GM12873 (cell line): Measurements from ENCODE around the gene TK1.

Experiments used
- CTCF ChIP-seq: IDR thresholded peaks from 2 replicates; pipeline ENCODE4 v1.5.1; 2012; ENCODE audit warnings: low read depth, mild to moderate bottlenecking, moderate library complexity, low read length, control low read depth; ENCODE audit not compliant: insufficient read depth; ENCODE audit errors: missing control alignments

TK1 gene

GRCh38 chr17:78202666-78203065 is 15.8 kb upstream of the TK1 start:
- no peak for TF ChIP-seq CTCF

- TF ChIP-seq CTCF: no peak
Measured at GRCh38 chr17:78200451-78200850, 13.6 kb upstream of the TK1 start.

- no peak for TF ChIP-seq CTCF
Measured at GRCh38 chr17:78197147-78197832, 10.4 kb upstream of the TK1 start.

GRCh38 chr17:78196716-78197115 is 9.9 kb upstream of the TK1 start:
- TF ChIP-seq CTCF: no peak

GRCh38 chr17:78185981-78186691 is 716 bp downstream of the TK1 start:
- peak; percentile 11 for TF ChIP-seq CTCF

GRCh38 chr17:78184868-78185267 is 2.0 kb downstream of the TK1 start:
- TF ChIP-seq CTCF: no peak

- TF ChIP-seq CTCF: no peak
Measured at GRCh38 chr17:78184351-78184750, 2.5 kb downstream of the TK1 start.
